ENCODE results near the gene ATP2C2.

DNA sequence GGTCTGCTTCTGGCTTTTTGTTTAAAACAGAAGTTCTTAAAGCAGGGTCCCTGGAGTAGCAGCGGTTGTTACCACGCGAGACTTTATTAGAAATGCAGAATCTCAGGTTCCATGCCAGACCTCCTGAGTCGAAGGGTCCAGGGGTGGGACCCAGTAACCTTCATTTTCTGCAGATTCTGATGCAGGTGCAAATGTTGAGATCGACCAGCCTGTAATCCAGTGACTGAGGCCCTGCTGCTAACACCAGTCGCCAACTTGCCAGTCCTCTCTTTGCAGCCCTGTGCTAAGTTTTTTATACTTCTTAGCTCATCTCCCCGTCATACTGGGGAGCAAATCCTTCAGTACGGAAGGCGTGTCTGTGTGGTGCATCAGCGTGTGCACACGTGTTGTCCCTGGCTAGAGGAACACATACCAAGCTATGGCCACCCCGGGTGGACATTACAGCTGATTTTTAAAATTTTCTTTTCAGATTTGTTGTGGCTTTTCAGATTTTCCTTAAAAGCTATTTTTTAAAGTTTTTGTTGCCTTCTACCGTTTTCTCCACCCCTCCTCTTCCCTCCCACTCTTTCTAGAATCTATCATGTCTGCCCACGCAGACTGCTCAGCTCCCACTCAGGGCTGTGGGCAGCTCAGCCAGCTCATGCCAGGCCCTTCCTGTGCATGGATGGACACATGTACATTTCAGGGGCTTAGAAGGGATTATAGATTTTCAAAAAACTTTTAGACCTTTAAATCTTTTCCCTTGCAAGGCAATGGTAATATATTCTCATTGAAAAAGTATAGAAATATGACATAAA lies 78.5 kb downstream of the ATP2C2 start:
- TF ChIP-seq POLR2A (IDR thresholded peaks at IDR 0.05; ENCODE audit: borderline replicate concordance, extremely low read depth, insufficient read depth, insufficient read length) (no peak), EZH2 (IDR thresholded peaks at IDR 0.05) (no peak), CEBPB (IDR thresholded peaks at IDR 0.05; ENCODE audit: low read depth) (no peak), POLR2AphosphoS5 (IDR thresholded peaks at IDR 0.05; ENCODE audit: low read depth, low read length) (no peak), RAD21 (IDR thresholded peaks at IDR 0.05; ENCODE audit: low read depth) (no peak), ELF1 (IDR thresholded peaks at IDR 0.05; ENCODE audit: borderline replicate concordance, low read depth) (no peak), YY1 (IDR thresholded peaks at IDR 0.05; ENCODE audit: extremely low read depth, insufficient replicate concordance, low read depth, low read length) (no peak)
- TF ChIP-seq, protein P1, sequence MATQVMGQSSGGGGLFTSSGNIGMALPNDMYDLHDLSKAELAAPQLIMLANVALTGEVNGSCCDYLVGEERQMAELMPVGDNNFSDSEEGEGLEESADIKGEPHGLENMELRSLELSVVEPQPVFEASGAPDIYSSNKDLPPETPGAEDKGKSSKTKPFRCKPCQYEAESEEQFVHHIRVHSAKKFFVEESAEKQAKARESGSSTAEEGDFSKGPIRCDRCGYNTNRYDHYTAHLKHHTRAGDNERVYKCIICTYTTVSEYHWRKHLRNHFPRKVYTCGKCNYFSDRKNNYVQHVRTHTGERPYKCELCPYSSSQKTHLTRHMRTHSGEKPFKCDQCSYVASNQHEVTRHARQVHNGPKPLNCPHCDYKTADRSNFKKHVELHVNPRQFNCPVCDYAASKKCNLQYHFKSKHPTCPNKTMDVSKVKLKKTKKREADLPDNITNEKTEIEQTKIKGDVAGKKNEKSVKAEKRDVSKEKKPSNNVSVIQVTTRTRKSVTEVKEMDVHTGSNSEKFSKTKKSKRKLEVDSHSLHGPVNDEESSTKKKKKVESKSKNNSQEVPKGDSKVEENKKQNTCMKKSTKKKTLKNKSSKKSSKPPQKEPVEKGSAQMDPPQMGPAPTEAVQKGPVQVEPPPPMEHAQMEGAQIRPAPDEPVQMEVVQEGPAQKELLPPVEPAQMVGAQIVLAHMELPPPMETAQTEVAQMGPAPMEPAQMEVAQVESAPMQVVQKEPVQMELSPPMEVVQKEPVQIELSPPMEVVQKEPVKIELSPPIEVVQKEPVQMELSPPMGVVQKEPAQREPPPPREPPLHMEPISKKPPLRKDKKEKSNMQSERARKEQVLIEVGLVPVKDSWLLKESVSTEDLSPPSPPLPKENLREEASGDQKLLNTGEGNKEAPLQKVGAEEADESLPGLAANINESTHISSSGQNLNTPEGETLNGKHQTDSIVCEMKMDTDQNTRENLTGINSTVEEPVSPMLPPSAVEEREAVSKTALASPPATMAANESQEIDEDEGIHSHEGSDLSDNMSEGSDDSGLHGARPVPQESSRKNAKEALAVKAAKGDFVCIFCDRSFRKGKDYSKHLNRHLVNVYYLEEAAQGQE (IDR thresholded peaks at IDR 0.05; ENCODE audit: low read depth), result no peak
- TF ChIP-seq, protein P2, sequence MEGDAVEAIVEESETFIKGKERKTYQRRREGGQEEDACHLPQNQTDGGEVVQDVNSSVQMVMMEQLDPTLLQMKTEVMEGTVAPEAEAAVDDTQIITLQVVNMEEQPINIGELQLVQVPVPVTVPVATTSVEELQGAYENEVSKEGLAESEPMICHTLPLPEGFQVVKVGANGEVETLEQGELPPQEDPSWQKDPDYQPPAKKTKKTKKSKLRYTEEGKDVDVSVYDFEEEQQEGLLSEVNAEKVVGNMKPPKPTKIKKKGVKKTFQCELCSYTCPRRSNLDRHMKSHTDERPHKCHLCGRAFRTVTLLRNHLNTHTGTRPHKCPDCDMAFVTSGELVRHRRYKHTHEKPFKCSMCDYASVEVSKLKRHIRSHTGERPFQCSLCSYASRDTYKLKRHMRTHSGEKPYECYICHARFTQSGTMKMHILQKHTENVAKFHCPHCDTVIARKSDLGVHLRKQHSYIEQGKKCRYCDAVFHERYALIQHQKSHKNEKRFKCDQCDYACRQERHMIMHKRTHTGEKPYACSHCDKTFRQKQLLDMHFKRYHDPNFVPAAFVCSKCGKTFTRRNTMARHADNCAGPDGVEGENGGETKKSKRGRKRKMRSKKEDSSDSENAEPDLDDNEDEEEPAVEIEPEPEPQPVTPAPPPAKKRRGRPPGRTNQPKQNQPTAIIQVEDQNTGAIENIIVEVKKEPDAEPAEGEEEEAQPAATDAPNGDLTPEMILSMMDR (IDR thresholded peaks at IDR 0.05 in 2 of 3, conservative IDR thresholded peaks at IDR 0.05 in 1 of 3; ENCODE audit: borderline replicate concordance in 1 of 3, insufficient read depth in 1 of 3, low read depth in 2 of 3, low read length in 2 of 3), result no peak
- TF ChIP-seq, protein P3, sequence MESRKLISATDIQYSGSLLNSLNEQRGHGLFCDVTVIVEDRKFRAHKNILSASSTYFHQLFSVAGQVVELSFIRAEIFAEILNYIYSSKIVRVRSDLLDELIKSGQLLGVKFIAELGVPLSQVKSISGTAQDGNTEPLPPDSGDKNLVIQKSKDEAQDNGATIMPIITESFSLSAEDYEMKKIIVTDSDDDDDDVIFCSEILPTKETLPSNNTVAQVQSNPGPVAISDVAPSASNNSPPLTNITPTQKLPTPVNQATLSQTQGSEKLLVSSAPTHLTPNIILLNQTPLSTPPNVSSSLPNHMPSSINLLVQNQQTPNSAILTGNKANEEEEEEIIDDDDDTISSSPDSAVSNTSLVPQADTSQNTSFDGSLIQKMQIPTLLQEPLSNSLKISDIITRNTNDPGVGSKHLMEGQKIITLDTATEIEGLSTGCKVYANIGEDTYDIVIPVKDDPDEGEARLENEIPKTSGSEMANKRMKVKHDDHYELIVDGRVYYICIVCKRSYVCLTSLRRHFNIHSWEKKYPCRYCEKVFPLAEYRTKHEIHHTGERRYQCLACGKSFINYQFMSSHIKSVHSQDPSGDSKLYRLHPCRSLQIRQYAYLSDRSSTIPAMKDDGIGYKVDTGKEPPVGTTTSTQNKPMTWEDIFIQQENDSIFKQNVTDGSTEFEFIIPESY (IDR thresholded peaks at IDR 0.05; ENCODE audit: extremely low read depth, insufficient replicate concordance, low read length), result no peak

Data from HCT116 (cell line).